H9 (cell line): ENCODE data around the gene KCMF1. TPM values are rescaled to one million over a fixed set of nuclear protein-coding genes. Genes with fewer than 3 reads are reported as not detected.

Experiments used
- DNase-seq: peaks from one replicate; pipeline ENCODE4 v3.0.0-alpha.2; 2017
- H2AFZ ChIP-seq: one replicate; pipeline ENCODE4 v1.6.1; 2013; ENCODE audit warnings: mild to moderate bottlenecking, low read length, control low read depth, moderate library complexity
- H2AK5ac ChIP-seq: 2 replicates; pipeline ENCODE4 v1.6.1; 2013; ENCODE audit warnings: low read length, control low read depth, mixed read lengths; ENCODE audit not compliant: insufficient read length
- H2BK120ac ChIP-seq: one replicate; pipeline ENCODE4 v1.6.1; 2013; ENCODE audit warnings: low read depth, mild to moderate bottlenecking, low read length, control low read depth, inconsistent platforms; ENCODE audit not compliant: poor library complexity, severe bottlenecking
- H2BK12ac ChIP-seq: 2 replicates; pipeline ENCODE4 v1.6.1; 2013; ENCODE audit warnings: low read length, control low read depth, mixed read lengths, low read depth; ENCODE audit not compliant: insufficient read length
- H2BK15ac ChIP-seq: 2 replicates; pipeline ENCODE4 v1.6.1; 2013; ENCODE audit warnings: low read depth, low read length, control low read depth
- H2BK20ac ChIP-seq: one replicate; pipeline ENCODE4 v1.6.1; 2013; ENCODE audit warnings: low read depth, mild to moderate bottlenecking, low read length, control low read depth, inconsistent platforms; ENCODE audit not compliant: poor library complexity, severe bottlenecking
- H2BK5ac ChIP-seq: 2 replicates; pipeline ENCODE4 v1.6.1; 2013; ENCODE audit warnings: low read length, control low read depth, mixed read lengths; ENCODE audit not compliant: insufficient read length
- H3K14ac ChIP-seq: 2 replicates; pipeline ENCODE4 v1.6.1; 2013; ENCODE audit warnings: low read length, control low read depth; ENCODE audit not compliant: insufficient read depth
- H3K18ac ChIP-seq: 2 replicates; pipeline ENCODE4 v1.6.1; 2013; ENCODE audit warnings: low read depth, mild to moderate bottlenecking, mixed read lengths, low read length, control low read depth; ENCODE audit not compliant: insufficient read length
- H3K23ac ChIP-seq: 2 replicates; pipeline ENCODE4 v1.6.1; 2013; ENCODE audit warnings: low read length, control low read depth, mixed read lengths, low read depth; ENCODE audit not compliant: insufficient read length
- H3K23me2 ChIP-seq: 2 replicates; pipeline ENCODE4 v1.6.1; 2013; ENCODE audit warnings: low read depth, mild to moderate bottlenecking, mixed read lengths, low read length, control low read depth; ENCODE audit not compliant: insufficient read length, poor library complexity, severe bottlenecking
- H3K27ac ChIP-seq: 2 replicates; pipeline ENCODE4 v1.5.1; 2013; ENCODE audit warnings: low read length, control low read depth, mixed read lengths, low read depth; ENCODE audit not compliant: insufficient read length
- H3K27me3 ChIP-seq: 2 replicates; pipeline ENCODE4 v1.6.1; 2013; ENCODE audit warnings: low read length, control low read depth, inconsistent platforms; ENCODE audit not compliant: insufficient read depth
- H3K4ac ChIP-seq: 2 replicates; pipeline ENCODE4 v1.6.1; 2013; ENCODE audit warnings: low read depth, mild to moderate bottlenecking, control low read depth, inconsistent platforms, low read length, moderate library complexity
- H3K4me1 ChIP-seq: 2 replicates; pipeline ENCODE4 v1.6.1; 2013; ENCODE audit warnings: low read length, control low read depth, inconsistent platforms; ENCODE audit not compliant: insufficient read depth
- H3K4me2 ChIP-seq: 2 replicates; pipeline ENCODE4 v1.6.1; 2013; ENCODE audit warnings: low read length, control low read depth, mixed read lengths; ENCODE audit not compliant: insufficient read length, insufficient read depth
- H3K56ac ChIP-seq: 2 replicates; pipeline ENCODE4 v1.6.1; 2013; ENCODE audit warnings: low read depth, mild to moderate bottlenecking, mixed read lengths, low read length, control low read depth; ENCODE audit not compliant: insufficient read length
- H3K79me1 ChIP-seq: 2 replicates; pipeline ENCODE4 v1.6.1; 2013; ENCODE audit warnings: low read depth, mild to moderate bottlenecking, moderate library complexity, low read length, control low read depth, inconsistent platforms; ENCODE audit not compliant: insufficient read depth, poor library complexity, severe bottlenecking
- H3K79me2 ChIP-seq: 2 replicates; pipeline ENCODE4 v1.6.1; 2013; ENCODE audit warnings: low read length, control low read depth, inconsistent platforms; ENCODE audit not compliant: insufficient read depth
- H3K9ac ChIP-seq: 2 replicates; pipeline ENCODE4 v1.6.1; 2013; ENCODE audit warnings: low read length, control low read depth, mixed read lengths; ENCODE audit not compliant: insufficient read length; ENCODE audit errors: extremely low read depth
- H3K9me3 ChIP-seq: one replicate; pipeline ENCODE4 v1.6.1; 2013; ENCODE audit warnings: low read depth, low read length, inconsistent platforms; ENCODE audit not compliant: control insufficient read depth
- H3T11ph ChIP-seq: one replicate; pipeline ENCODE4 v1.6.1; 2013; ENCODE audit warnings: mild to moderate bottlenecking, low read length, control low read depth, inconsistent platforms
- H4K20me1 ChIP-seq: one replicate; pipeline ENCODE4 v1.6.1; 2013; ENCODE audit not compliant: control insufficient read depth, insufficient read length, insufficient read depth
- H4K5ac ChIP-seq: 2 replicates; pipeline ENCODE4 v1.6.1; 2013; ENCODE audit warnings: low read depth, mild to moderate bottlenecking, mixed read lengths, low read length, control low read depth; ENCODE audit not compliant: insufficient read length
- H4K8ac ChIP-seq: replicated peaks from 2 replicates; pipeline ENCODE4 v1.6.1; 2013; ENCODE audit warnings: low read length, control low read depth, mixed read lengths, low read depth; ENCODE audit not compliant: insufficient read length
- H4K91ac ChIP-seq: 2 replicates; pipeline ENCODE4 v1.6.1; 2013; ENCODE audit warnings: low read depth, mild to moderate bottlenecking, moderate library complexity, mixed read lengths, low read length, control low read depth; ENCODE audit not compliant: insufficient read length
- H3K27ac Mint-ChIP-seq, 3 experiments: 2 replicates in 2 of 3; 3 replicates in 1 of 3; pipeline ENCODE4 v1.8.0; 2020 to 2021; ENCODE audit warnings: mixed read lengths in 3 of 3, mild to moderate bottlenecking in 1 of 3, moderate library complexity in 1 of 3
- H3K27me3 Mint-ChIP-seq: 2 replicates; pipeline ENCODE4 v1.8.0; 2021; ENCODE audit warnings: low read depth, mild to moderate bottlenecking, moderate library complexity, mixed read lengths
- H3K36me3 Mint-ChIP-seq, 3 experiments: 2 replicates in 2 of 3; 3 replicates in 1 of 3; pipeline ENCODE4 v1.8.0; 2020 to 2021; ENCODE audit warnings: low read depth in 3 of 3, mixed read lengths in 3 of 3; ENCODE audit not compliant: insufficient read depth in 1 of 3
- H3K4me1 Mint-ChIP-seq, 2 experiments: 2 replicates each; pipeline ENCODE4 v1.8.0; 2020; ENCODE audit warnings: mixed read lengths in 2 of 2
- H3K4me3 Mint-ChIP-seq, 2 experiments: 2 replicates in 1 of 2; 3 replicates in 1 of 2; pipeline ENCODE4 v1.8.0; 2020 to 2021; ENCODE audit warnings: mild to moderate bottlenecking in 2 of 2, mixed read lengths in 2 of 2, moderate library complexity in 1 of 2
- H3K9me3 Mint-ChIP-seq, 2 experiments: 2 replicates in 1 of 2; 3 replicates in 1 of 2; pipeline ENCODE4 v1.8.0; 2020; ENCODE audit warnings: mild to moderate bottlenecking in 2 of 2, mixed read lengths in 2 of 2, moderate library complexity in 1 of 2
- WGBS: extraction: QIAGEN DNeasy Blood & Tissue Kit; methylation state at CpG from one replicate; pipeline ENCODE4 v1.1.7; 2013; ENCODE audit warnings: missing lambda C conversion rate, low lambda C conversion rate, mixed read lengths; ENCODE audit not compliant: insufficient read length; ENCODE audit errors: extremely low coverage; 5-methylcytosine and 5-hydroxymethylcytosine counted together
- total RNA-seq: library from RNA; stranded (reverse); gene quantifications from 2 replicates; pipeline ENCODE4 v1.2.1, GENCODE V29; 2021
- TF ChIP-seq, protein P1 (sequence below): fragments of 200-600 bp; sonication (generic); conservative IDR thresholded peaks from 3 replicates; pipeline ENCODE4 v1.8.0; 2021; ENCODE audit warnings: antibody characterized with exemption, mild to moderate bottlenecking

Gene KCMF1
- total RNA-seq, 1 experiment from 2014 or later: 113 TPM

DNA sequence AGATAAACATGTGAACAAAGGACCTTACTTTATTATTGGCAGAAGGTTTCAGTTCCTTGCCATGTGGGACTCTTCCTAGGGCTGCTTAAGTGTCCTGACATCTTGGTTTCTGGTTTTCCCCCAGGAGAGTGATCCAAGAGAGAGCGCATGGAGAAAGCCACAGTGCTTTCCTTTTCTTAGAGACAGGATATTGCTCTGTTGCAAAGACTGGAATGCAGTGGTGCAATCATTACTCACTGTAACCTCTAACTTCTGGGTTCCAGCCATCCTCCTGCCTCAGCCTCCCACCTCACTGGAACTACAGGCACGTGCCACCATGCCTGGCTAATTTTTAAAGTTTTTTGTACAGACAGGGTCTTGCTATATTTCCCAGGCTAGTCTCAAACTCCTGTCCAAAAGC, 124.1 kb downstream of the KCMF1 start:
- no peak overlapping the region for H4K5ac ChIP-seq
- H3K23me2 ChIP-seq: no peaks in the 10 kb centered on the region
- Mint-ChIP-seq H3K4me3 (no peak overlapping the region), H3K27me3 (peaks cover 38% of the 10 kb centered on the region), H3K4me1 (peaks cover 9 to 12% of the 10 kb centered on the region in 2 experiments), H3K27ac (no peak overlapping the region), H3K9me3 (peaks cover 15 to 18% of the 10 kb centered on the region in 2 experiments), H3K36me3 (peaks cover 0 to 18% (median 7%) of the 10 kb centered on the region in 3 experiments; a peak in 5 of 7 replicates)
- no peak overlapping the region for H2AFZ ChIP-seq
- H3K27me3 ChIP-seq: no peaks in the 10 kb centered on the region
- WGBS: no CpG with 5 or more reads among the region's 2 CpGs
- no peaks in the 10 kb centered on the region for H4K20me1 ChIP-seq
- H3T11ph ChIP-seq: no peak overlapping the region
- H2BK5ac ChIP-seq: no peak overlapping the region
- DNase-seq: no peak
- H2BK20ac ChIP-seq: no peak overlapping the region
- peak overlapping the region; percentile 67 for H4K8ac ChIP-seq
- no peak overlapping the region for H3K27ac ChIP-seq
- no peak overlapping the region for H4K91ac ChIP-seq
- H3K14ac ChIP-seq: no peak overlapping the region
- H3K18ac ChIP-seq: no peak overlapping the region
- TF ChIP-seq, protein P1, sequence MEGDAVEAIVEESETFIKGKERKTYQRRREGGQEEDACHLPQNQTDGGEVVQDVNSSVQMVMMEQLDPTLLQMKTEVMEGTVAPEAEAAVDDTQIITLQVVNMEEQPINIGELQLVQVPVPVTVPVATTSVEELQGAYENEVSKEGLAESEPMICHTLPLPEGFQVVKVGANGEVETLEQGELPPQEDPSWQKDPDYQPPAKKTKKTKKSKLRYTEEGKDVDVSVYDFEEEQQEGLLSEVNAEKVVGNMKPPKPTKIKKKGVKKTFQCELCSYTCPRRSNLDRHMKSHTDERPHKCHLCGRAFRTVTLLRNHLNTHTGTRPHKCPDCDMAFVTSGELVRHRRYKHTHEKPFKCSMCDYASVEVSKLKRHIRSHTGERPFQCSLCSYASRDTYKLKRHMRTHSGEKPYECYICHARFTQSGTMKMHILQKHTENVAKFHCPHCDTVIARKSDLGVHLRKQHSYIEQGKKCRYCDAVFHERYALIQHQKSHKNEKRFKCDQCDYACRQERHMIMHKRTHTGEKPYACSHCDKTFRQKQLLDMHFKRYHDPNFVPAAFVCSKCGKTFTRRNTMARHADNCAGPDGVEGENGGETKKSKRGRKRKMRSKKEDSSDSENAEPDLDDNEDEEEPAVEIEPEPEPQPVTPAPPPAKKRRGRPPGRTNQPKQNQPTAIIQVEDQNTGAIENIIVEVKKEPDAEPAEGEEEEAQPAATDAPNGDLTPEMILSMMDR: no peak
- H2BK120ac ChIP-seq: no peak overlapping the region
- H3K23ac ChIP-seq: no peak overlapping the region
- no peak overlapping the region for H3K4ac ChIP-seq
- H2AK5ac ChIP-seq: no peak overlapping the region
- H3K4me1 ChIP-seq: no peaks in the 10 kb centered on the region
- no peak overlapping the region for H2BK15ac ChIP-seq
- no peak overlapping the region for H3K4me2 ChIP-seq
- H3K9ac ChIP-seq: no peak overlapping the region
- H3K79me2 ChIP-seq: no peaks in the 10 kb centered on the region
- no peaks in the 10 kb centered on the region for H3K9me3 ChIP-seq
- H2BK12ac ChIP-seq: no peak overlapping the region
- H3K56ac ChIP-seq: no peak overlapping the region
- H3K79me1 ChIP-seq: no peaks in the 10 kb centered on the region
